ENCODE data around the gene TTC24.

DNA sequence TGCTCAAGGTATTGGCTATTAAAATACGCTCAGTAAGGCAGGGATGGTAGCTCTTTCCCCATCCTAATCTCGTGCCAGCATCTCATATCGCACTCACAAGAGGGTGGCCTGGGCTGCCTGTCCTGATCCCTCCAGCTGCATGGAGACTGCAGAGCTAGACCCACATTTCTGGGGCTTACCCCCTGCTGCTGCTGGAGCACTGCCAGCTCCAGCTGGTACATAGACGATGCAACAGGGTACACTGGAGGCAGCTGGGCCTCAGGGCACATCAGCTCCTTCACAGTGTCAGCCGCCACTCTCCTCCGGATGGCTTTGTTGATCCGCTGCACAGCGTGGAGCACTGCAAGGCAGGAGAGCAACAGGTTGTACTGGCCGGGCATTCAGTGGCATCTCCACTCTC, 23.2 kb upstream of the TTC24 start:
- TF ChIP-seq, protein P1, sequence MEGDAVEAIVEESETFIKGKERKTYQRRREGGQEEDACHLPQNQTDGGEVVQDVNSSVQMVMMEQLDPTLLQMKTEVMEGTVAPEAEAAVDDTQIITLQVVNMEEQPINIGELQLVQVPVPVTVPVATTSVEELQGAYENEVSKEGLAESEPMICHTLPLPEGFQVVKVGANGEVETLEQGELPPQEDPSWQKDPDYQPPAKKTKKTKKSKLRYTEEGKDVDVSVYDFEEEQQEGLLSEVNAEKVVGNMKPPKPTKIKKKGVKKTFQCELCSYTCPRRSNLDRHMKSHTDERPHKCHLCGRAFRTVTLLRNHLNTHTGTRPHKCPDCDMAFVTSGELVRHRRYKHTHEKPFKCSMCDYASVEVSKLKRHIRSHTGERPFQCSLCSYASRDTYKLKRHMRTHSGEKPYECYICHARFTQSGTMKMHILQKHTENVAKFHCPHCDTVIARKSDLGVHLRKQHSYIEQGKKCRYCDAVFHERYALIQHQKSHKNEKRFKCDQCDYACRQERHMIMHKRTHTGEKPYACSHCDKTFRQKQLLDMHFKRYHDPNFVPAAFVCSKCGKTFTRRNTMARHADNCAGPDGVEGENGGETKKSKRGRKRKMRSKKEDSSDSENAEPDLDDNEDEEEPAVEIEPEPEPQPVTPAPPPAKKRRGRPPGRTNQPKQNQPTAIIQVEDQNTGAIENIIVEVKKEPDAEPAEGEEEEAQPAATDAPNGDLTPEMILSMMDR (IDR thresholded peaks at IDR 0.05): no peak
- TF ChIP-seq POLR2A (IDR thresholded peaks at IDR 0.05): no peak
